CD4-positive, alpha-beta T cell (primary cell): Measurements from ENCODE around the gene LTC4S. TPM values are rescaled to one million over a fixed set of nuclear protein-coding genes. Genes with fewer than 3 reads are reported as not detected.
"Not testable (repeated sequence)": the region's sequence is repeated elsewhere in the genome, so short reads cannot be mapped to it uniquely, and the experiment has no call there.

Source experiments
- ATAC-seq: fragments of 200-7000 bp; cut with Tn5 transposase; one replicate; pipeline ENCODE4 v1.10.0; 2022; ENCODE audit warnings: mild to moderate bottlenecking; ENCODE audit not compliant: poor library complexity
- CTCF ChIA-PET: fragments of 350-600 bp; sonication (Branson Sonifier 250); formaldehyde crosslinking; loops from one replicate; lab custom pipeline; 2021; ENCODE audit warnings: antibody characterized with exemption, inconsistent platforms; lab: Charles Lee
- POLR2A ChIA-PET: fragments of 350-600 bp; sonication (Branson Sonifier 250); formaldehyde crosslinking; loops from one replicate; lab custom pipeline; 2021; ENCODE audit warnings: antibody characterized with exemption, inconsistent platforms; lab: Charles Lee
- DNase-seq, 14 experiments: peaks; one replicate each; pipeline ENCODE4 v3.0.0-alpha.2; 2013 to 2020; ENCODE audit warnings: mixed read lengths in 2 of 14
- H3K27ac ChIP-seq, 2 donors: one replicate each; pipeline versions ENCODE4 v1.5.1 to v1.7.0; 2013; ENCODE audit warnings: low read length in 2 of 2, low read depth in 1 of 2, mild to moderate bottlenecking in 1 of 2
- H3K27me3 ChIP-seq, 2 experiments: 1 replicate in 1 of 2; 2 replicates in 1 of 2; pipeline versions ENCODE4 v1.6.1 to v1.7.0; 2013; ENCODE audit warnings: low read length in 2 of 2, control low read depth in 1 of 2, mild to moderate bottlenecking in 1 of 2, moderate library complexity in 1 of 2; ENCODE audit not compliant: insufficient read depth in 2 of 2, control insufficient read depth in 1 of 2
- H3K36me3 ChIP-seq: one replicate; pipeline ENCODE4 v1.6.1; 2013; ENCODE audit warnings: low read length, control low read depth; ENCODE audit not compliant: insufficient read depth
- H3K4me1 ChIP-seq: one replicate; pipeline ENCODE4 v1.6.1; 2013; ENCODE audit warnings: low read length, control low read depth; ENCODE audit not compliant: insufficient read depth
- H3K4me3 ChIP-seq: one replicate; pipeline ENCODE4 v1.5.1; 2013; ENCODE audit warnings: mild to moderate bottlenecking, low read length, moderate library complexity
- H3K9me3 ChIP-seq, 2 experiments: 1 replicate in 1 of 2; 2 replicates in 1 of 2; pipeline versions ENCODE4 v1.6.1 to v1.7.0; 2013; ENCODE audit warnings: low read length in 2 of 2, mild to moderate bottlenecking in 2 of 2, control low read depth in 1 of 2, moderate library complexity in 1 of 2; ENCODE audit not compliant: control insufficient read depth in 1 of 2, insufficient read depth in 1 of 2
- H3K27ac Mint-ChIP-seq: one replicate; pipeline ENCODE4 v1.8.0; 2020; ENCODE audit warnings: mixed read lengths
- H3K27me3 Mint-ChIP-seq: one replicate; pipeline ENCODE4 v1.8.0; 2021; ENCODE audit warnings: mixed read lengths
- H3K36me3 Mint-ChIP-seq: one replicate; pipeline ENCODE4 v1.8.0; 2021; ENCODE audit warnings: low read depth, mixed read lengths
- H3K4me1 Mint-ChIP-seq: one replicate; pipeline ENCODE4 v1.8.0; 2021; ENCODE audit warnings: low read depth, mixed read lengths
- H3K4me3 Mint-ChIP-seq: one replicate; pipeline ENCODE4 v1.8.0; 2020; ENCODE audit warnings: mild to moderate bottlenecking, mixed read lengths
- H3K9me3 Mint-ChIP-seq: one replicate; pipeline ENCODE4 v1.8.0; 2020; ENCODE audit warnings: mixed read lengths
- intact Hi-C, 2 experiments: fragments of 100-400 bp; cut with DNase I in 1 of 2; cut with micrococcal nuclease in 1 of 2; formaldehyde crosslinking; loops; one replicate each; pipeline versions ENCODE4 v1.15.1 to v1.9.0; 2023 to 2025; cut with DNase I, micrococcal nuclease
- polyA plus RNA-seq, 2 donors: library from polyadenylated mRNA; unstranded; fragments of 120-200 nt; gene quantifications; one replicate each; pipeline ENCODE4 v1.2.1, GENCODE V29; 2013
- total RNA-seq, 174 experiments: library from RNA in 2 of 174; stranded (reverse) in 2 of 174; gene quantifications; one replicate each; pipeline ENCODE4 v1.2.3 and lab custom pipeline; 2021 to 2026
- TF ChIP-seq, protein P1 (sequence below): fragments of 200-600 bp; IDR thresholded peaks from one replicate; pipeline ENCODE4 v1.8.0; 2022; ENCODE audit warnings: antibody characterized with exemption, mild to moderate bottlenecking

LTC4S gene, protein sequence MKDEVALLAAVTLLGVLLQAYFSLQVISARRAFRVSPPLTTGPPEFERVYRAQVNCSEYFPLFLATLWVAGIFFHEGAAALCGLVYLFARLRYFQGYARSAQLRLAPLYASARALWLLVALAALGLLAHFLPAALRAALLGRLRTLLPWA
- total RNA-seq (1 to 10 TPM; 3.6 to 4.2 TPM), total RNA-seq (lab: John Stamatoyannopoulos, UW) (0.05 to 6.3 (median 0.87) reads per million in 172 experiments)
- polyA plus RNA-seq (2013, experiment 1 of 2) = 4.9 TPM
- 2.9 TPM for polyA plus RNA-seq (2013, experiment 2 of 2)

DNA sequence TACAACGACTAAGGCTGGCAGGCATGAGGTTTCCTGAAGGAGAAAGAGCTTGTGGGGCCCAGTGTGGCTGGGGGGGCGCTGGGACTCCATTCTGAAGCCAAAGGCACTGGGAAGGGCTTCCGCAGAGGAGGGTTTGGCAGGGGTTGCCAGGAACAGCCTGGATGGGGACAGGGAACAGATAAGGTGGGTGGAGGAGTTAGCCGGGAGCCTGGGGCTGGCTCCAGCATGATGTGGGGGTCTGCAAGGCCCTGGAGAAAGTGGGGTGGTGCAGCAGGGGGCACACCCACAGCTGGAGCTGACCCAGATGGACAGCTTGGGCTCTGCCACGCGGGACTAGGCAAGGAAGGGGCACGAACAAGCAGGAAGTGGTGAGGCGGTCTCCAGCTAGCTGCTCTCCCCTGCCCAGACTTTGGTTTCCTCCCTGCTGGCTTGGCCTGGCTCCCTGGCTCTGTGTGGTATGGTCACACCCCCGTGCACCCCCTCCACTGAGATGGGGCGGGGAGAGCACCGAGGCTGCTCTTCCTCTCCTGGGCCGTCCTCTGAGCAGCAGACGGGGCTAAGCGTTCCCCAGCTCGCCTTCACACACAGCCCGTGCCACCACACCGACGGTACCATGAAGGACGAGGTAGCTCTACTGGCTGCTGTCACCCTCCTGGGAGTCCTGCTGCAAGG lies at the start of gene LTC4S:
LTC4S (plus strand) TSS at position 519 of the 672 bp plus-strand sequence; CDS start at position 614, 95 bp downstream.
- Mint-ChIP-seq H3K27ac (peak within 1 kb of the TSS; percentile 85), H3K4me3 (peak within 1 kb of the TSS; percentile 82), H3K27me3 (no peaks in the 10 kb centered on the region), H3K36me3 (peaks cover 10% of the 10 kb centered on the region), H3K9me3 (no peaks in the 10 kb centered on the region), H3K4me1 (peaks cover 40% of the 10 kb centered on the region)
- ChIA-PET CTCF (interaction anchor here (2.8 kb wide), 1 partner anchor 31 kb away, joined by 12 read pairs; no protein-coding TSS in a partner anchor), POLR2A (interaction anchor here (0.9 to 4.6 kb wide), 10 partner anchors 12 to 170 kb away, joined by 3 to 23 read pairs (median 6); partner anchors contain the start of genes HNRNPH1, MAML1, MGAT4B and SQSTM1)
- Histone ChIP-seq H3K36me3 (peaks cover 8% of the 10 kb centered on the region), H3K27me3 (no peaks in the 10 kb centered on the region), H3K9me3 (no peaks in the 10 kb centered on the region), H3K27ac (peak within 1 kb of the TSS in 1 of 2 donors; percentile 48), H3K4me3 (peak within 1 kb of the TSS; percentile 31), H3K4me1 (peaks cover 38% of the 10 kb centered on the region)
- TF ChIP-seq, protein P1, sequence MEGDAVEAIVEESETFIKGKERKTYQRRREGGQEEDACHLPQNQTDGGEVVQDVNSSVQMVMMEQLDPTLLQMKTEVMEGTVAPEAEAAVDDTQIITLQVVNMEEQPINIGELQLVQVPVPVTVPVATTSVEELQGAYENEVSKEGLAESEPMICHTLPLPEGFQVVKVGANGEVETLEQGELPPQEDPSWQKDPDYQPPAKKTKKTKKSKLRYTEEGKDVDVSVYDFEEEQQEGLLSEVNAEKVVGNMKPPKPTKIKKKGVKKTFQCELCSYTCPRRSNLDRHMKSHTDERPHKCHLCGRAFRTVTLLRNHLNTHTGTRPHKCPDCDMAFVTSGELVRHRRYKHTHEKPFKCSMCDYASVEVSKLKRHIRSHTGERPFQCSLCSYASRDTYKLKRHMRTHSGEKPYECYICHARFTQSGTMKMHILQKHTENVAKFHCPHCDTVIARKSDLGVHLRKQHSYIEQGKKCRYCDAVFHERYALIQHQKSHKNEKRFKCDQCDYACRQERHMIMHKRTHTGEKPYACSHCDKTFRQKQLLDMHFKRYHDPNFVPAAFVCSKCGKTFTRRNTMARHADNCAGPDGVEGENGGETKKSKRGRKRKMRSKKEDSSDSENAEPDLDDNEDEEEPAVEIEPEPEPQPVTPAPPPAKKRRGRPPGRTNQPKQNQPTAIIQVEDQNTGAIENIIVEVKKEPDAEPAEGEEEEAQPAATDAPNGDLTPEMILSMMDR = no peak
- DNase-seq (peak in 13 of 14 experiments; percentile 38 to 85 (median 55)), ATAC-seq (peak; percentile 64)
- intact Hi-C loops = loop anchor here in 1 of 2 experiments (2.0 kb wide), 1 partner anchor 61 kb away; the partner anchor contains the start of gene MAML1

DNA sequence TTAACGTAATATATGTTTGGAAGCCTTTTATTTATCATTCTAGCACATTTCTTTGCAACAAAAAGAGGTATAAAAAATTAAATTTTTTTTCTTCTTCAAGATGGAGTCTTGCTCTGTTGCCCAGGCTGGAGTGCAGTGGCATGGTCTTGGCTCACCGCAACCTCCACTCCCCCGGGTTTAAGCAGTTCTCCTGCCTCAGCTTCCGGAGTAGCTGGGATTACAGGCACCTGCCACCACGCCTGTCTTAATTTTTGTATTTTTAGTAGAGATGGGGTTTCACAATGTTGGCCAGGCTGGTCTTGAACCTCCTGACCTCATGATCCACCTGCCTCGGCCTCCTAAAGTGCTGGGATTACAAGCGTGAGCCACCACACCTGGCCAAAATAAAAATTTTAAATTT lies 49.7 kb upstream of the LTC4S start:
- H3K27me3 Mint-ChIP-seq, ATAC-seq, H3K4me3 Mint-ChIP-seq, H3K27ac ChIP-seq, H3K36me3 ChIP-seq, H3K27ac Mint-ChIP-seq, H3K9me3 ChIP-seq, H3K9me3 Mint-ChIP-seq, CTCF ChIA-PET, DNase-seq, H3K27me3 ChIP-seq, H3K4me3 ChIP-seq, intact Hi-C loops: not testable (repeated sequence)
- peaks cover 29% of the 10 kb centered on the region for H3K4me1 ChIP-seq
- peaks cover 34% of the 10 kb centered on the region for H3K36me3 Mint-ChIP-seq
- POLR2A ChIA-PET = interaction anchor here (0.6 kb wide), 1 partner anchor 191 kb away, joined by 3 read pairs; no protein-coding TSS in a partner anchor
- H3K4me1 Mint-ChIP-seq = peaks cover 41% of the 10 kb centered on the region

DNA sequence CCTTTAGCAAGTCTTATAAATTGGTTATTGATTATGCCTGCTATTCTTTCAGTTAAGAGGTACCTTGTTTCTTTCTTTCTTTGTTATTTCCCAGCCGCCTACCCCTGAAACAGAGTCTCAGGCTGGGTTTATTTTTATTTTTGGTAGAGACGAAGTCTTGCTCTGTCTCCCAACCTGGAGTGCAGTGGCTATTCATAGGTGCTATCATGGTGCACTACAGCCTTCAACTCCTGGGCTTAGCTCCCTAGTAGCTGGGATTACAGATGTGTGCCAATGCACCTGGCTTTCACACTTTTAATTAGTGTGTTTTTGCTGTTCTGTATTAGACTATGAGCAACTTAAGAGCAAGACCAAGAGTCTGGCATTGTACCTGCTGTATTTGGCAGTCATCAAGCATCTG lies 46.9 kb upstream of the LTC4S start:
- Mint-ChIP-seq H3K27me3 (no peaks in the 10 kb centered on the region), H3K36me3 (peaks cover 31% of the 10 kb centered on the region), H3K9me3 (no peaks in the 10 kb centered on the region), H3K4me3 (no peak overlapping the region), H3K27ac (peak overlapping the region; percentile 14), H3K4me1 (peaks cover 32% of the 10 kb centered on the region)
- H3K4me3 ChIP-seq = no peak overlapping the region
- TF ChIP-seq, protein P1 = no peak
- H3K9me3 ChIP-seq = no peaks in the 10 kb centered on the region
- intact Hi-C loops = no loop called here
- ChIA-PET CTCF (no interaction called here), POLR2A (no interaction called here)
- no peak overlapping the region for H3K27ac ChIP-seq
- H3K27me3 ChIP-seq = no peaks in the 10 kb centered on the region
- no peak for DNase-seq
- no peak for ATAC-seq
- H3K36me3 ChIP-seq = peaks cover 12% of the 10 kb centered on the region
- H3K4me1 ChIP-seq = peaks cover 15% of the 10 kb centered on the region
